Measurements from ENCODE around the gene C19orf12. TPM values are rescaled to one million over a fixed set of nuclear protein-coding genes. Genes with fewer than 3 reads are reported as not detected.

Gene C19orf12
- total RNA-seq, 3 donors from 2014 or later (not counting 1 experiment from before 2014, with no cell fraction given), result 33.1 to 52.6 (median 47.5) TPM

GRCh38 chr19:29687244-29687896, 27.7 kb downstream of the C19orf12 start:
- WGBS (ENCODE audit: insufficient coverage), result 90% methylated on average over 17 of the region's 17 CpGs
- H3K36me3 Mint-ChIP-seq, result no peaks in the 10 kb centered on the region
- ATAC-seq (no peak), DNase-seq (no peak)
- TF ChIP-seq, protein P1, sequence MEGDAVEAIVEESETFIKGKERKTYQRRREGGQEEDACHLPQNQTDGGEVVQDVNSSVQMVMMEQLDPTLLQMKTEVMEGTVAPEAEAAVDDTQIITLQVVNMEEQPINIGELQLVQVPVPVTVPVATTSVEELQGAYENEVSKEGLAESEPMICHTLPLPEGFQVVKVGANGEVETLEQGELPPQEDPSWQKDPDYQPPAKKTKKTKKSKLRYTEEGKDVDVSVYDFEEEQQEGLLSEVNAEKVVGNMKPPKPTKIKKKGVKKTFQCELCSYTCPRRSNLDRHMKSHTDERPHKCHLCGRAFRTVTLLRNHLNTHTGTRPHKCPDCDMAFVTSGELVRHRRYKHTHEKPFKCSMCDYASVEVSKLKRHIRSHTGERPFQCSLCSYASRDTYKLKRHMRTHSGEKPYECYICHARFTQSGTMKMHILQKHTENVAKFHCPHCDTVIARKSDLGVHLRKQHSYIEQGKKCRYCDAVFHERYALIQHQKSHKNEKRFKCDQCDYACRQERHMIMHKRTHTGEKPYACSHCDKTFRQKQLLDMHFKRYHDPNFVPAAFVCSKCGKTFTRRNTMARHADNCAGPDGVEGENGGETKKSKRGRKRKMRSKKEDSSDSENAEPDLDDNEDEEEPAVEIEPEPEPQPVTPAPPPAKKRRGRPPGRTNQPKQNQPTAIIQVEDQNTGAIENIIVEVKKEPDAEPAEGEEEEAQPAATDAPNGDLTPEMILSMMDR (IDR thresholded peaks at IDR 0.05), result no peak
- intact Hi-C loops (cut with micrococcal nuclease), result no loop called here
- H3K4me1 ChIP-seq (ENCODE audit: control insufficient read depth, insufficient read depth, low read length), result peaks cover 17% of the 10 kb centered on the region
- no peaks in the 10 kb centered on the region for H3K36me3 ChIP-seq (ENCODE audit: control insufficient read depth, insufficient read depth, low read length)
- no peak overlapping the region for H3K4me3 Mint-ChIP-seq
- H3K27ac Mint-ChIP-seq, result peak overlapping the region in 1 of 2 donors; percentile 23
- H3K27me3 Mint-ChIP-seq (ENCODE audit: low read depth in 2 of 2), result no peaks in the 10 kb centered on the region
- no peaks in the 10 kb centered on the region for H3K27me3 ChIP-seq (ENCODE audit: control insufficient read depth, insufficient read depth, low read length)
- peaks cover 5% of the 10 kb centered on the region for H3K9me3 ChIP-seq (ENCODE audit: control insufficient read depth, insufficient read depth, low read length)
- H3K9me3 Mint-ChIP-seq, result no peaks in the 10 kb centered on the region
- H3K4me1 Mint-ChIP-seq, result peaks cover 55 to 66% of the 10 kb centered on the region in 2 donors
- no peak overlapping the region for H3K4me3 ChIP-seq (ENCODE audit: low read length)
- H3K27ac ChIP-seq (ENCODE audit: low read length), result no peak overlapping the region

- H3K4me1 ChIP-seq (ENCODE audit: control insufficient read depth, insufficient read depth, low read length), result peaks cover 27% of the 10 kb centered on the region
- Mint-ChIP-seq H3K4me1 (peaks cover 60 to 76% of the 10 kb centered on the region in 2 donors), H3K27ac (peak overlapping the region in 1 of 2 donors; percentile 37), H3K27me3 (ENCODE audit: low read depth in 2 of 2) (no peaks in the 10 kb centered on the region), H3K4me3 (no peak overlapping the region), H3K9me3 (no peaks in the 10 kb centered on the region), H3K36me3 (no peaks in the 10 kb centered on the region)
- peaks cover 5% of the 10 kb centered on the region for H3K9me3 ChIP-seq (ENCODE audit: control insufficient read depth, insufficient read depth, low read length)
- 97% methylated on average over 8 of the region's 8 CpGs for WGBS (ENCODE audit: insufficient coverage)
- no peaks in the 10 kb centered on the region for H3K27me3 ChIP-seq (ENCODE audit: control insufficient read depth, insufficient read depth, low read length)
- intact Hi-C loops (cut with micrococcal nuclease), result no loop called here
- ATAC-seq (no peak), DNase-seq (no peak)
- no peak overlapping the region for H3K4me3 ChIP-seq (ENCODE audit: low read length)
- TF ChIP-seq, protein P1 (IDR thresholded peaks at IDR 0.05), result no peak
- H3K27ac ChIP-seq (ENCODE audit: low read length), result no peak overlapping the region
- no peaks in the 10 kb centered on the region for H3K36me3 ChIP-seq (ENCODE audit: control insufficient read depth, insufficient read depth, low read length)
Observed at GRCh38 chr19:29686285-29686805, 28.7 kb downstream of the C19orf12 start.

DNA sequence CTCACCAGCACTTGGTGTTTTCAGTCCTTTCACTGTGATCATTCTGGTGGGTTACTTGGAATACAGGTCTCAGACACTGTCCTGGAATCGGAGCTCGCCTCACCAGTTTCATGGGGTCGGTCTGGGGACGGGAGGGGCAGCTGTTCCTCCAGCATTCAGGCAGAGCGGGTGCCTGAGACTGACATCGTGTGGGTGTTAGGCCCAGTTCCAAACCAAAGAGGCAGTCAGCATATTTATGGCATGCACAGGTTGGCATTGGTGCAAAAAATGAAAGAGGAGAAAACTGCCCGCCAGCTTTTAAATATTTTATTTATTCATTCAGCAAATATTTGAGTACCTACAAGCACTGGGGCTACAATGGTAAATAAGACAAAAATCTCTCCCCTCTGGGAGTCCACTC, 29.7 kb downstream of the C19orf12 start:
- Histone ChIP-seq H3K4me3 (ENCODE audit: low read length) (no peak overlapping the region), H3K27me3 (ENCODE audit: control insufficient read depth, insufficient read depth, low read length) (no peaks in the 10 kb centered on the region), H3K4me1 (ENCODE audit: control insufficient read depth, insufficient read depth, low read length) (peaks cover 30% of the 10 kb centered on the region), H3K27ac (ENCODE audit: low read length) (no peak overlapping the region), H3K9me3 (ENCODE audit: control insufficient read depth, insufficient read depth, low read length) (no peaks in the 10 kb centered on the region), H3K36me3 (ENCODE audit: control insufficient read depth, insufficient read depth, low read length) (no peaks in the 10 kb centered on the region)
- TF ChIP-seq, protein P1 (IDR thresholded peaks at IDR 0.05), result no peak
- peaks cover 63 to 79% of the 10 kb centered on the region in 2 donors for H3K4me1 Mint-ChIP-seq
- no peak for DNase-seq
- H3K27ac Mint-ChIP-seq, result peak overlapping the region in 1 of 2 donors; percentile 50
- 75% methylated on average over 6 of the region's 7 CpGs for WGBS (ENCODE audit: insufficient coverage)
- no peaks in the 10 kb centered on the region for H3K9me3 Mint-ChIP-seq
- H3K27me3 Mint-ChIP-seq (ENCODE audit: low read depth in 2 of 2), result no peaks in the 10 kb centered on the region
- no peaks in the 10 kb centered on the region for H3K36me3 Mint-ChIP-seq
- no peak for ATAC-seq
- intact Hi-C loops (cut with micrococcal nuclease), result no loop called here
- H3K4me3 Mint-ChIP-seq, result no peak overlapping the region
